MCF 10A (cell line): ENCODE measurements around the gene ZNF638. TPM values are rescaled to one million over a fixed set of nuclear protein-coding genes. Genes with fewer than 3 reads are reported as not detected.

Experiments used
- BruUV-seq: library from RNA; stranded (reverse); fragments of 400-500 nt; replicated peaks from 2 replicates; lab custom pipeline; 2021; lab: Mats Ljungman, UMichigan
- CTCF ChIA-PET: fragments of 300-600 bp; sonication (Branson Sonifier 250); formaldehyde crosslinking; extraction: SDS; loops from one replicate; lab custom pipeline; 2021; ENCODE audit warnings: antibody characterized with exemption, inconsistent platforms; lab: Yijun Ruan, JAX
- POLR2A ChIA-PET: fragments of 300-600, 350-650 bp; sonication (Branson Sonifier 250); formaldehyde crosslinking; extraction: SDS; loops from one replicate; lab custom pipeline; 2020; ENCODE audit warnings: antibody characterized with exemption, inconsistent platforms; lab: Yijun Ruan, JAX
- DNase-seq: peaks from one replicate; pipeline ENCODE4 v3.0.0-alpha.2; 2018; ENCODE audit not compliant: unreplicated experiment
- H3K27ac Mint-ChIP-seq: one replicate; pipeline ENCODE4 v1.8.0; 2022; ENCODE audit warnings: mild to moderate bottlenecking, low read depth, mixed read lengths; ENCODE audit not compliant: unreplicated experiment
- H3K27me3 Mint-ChIP-seq: one replicate; pipeline ENCODE4 v1.8.0; 2022; ENCODE audit warnings: mixed read lengths; ENCODE audit not compliant: insufficient read depth, unreplicated experiment
- H3K36me3 Mint-ChIP-seq: one replicate; pipeline ENCODE4 v1.8.0; 2022; ENCODE audit warnings: mild to moderate bottlenecking, moderate library complexity, mixed read lengths; ENCODE audit not compliant: insufficient read depth, unreplicated experiment
- H3K4me1 Mint-ChIP-seq: one replicate; pipeline ENCODE4 v1.8.0; 2022; ENCODE audit warnings: mixed read lengths; ENCODE audit not compliant: insufficient read depth, unreplicated experiment
- H3K4me3 Mint-ChIP-seq: one replicate; pipeline ENCODE4 v1.8.0; 2022; ENCODE audit warnings: mild to moderate bottlenecking, moderate library complexity, mixed read lengths; ENCODE audit not compliant: unreplicated experiment
- H3K9me3 Mint-ChIP-seq: one replicate; pipeline ENCODE4 v1.8.0; 2022; ENCODE audit warnings: mixed read lengths; ENCODE audit not compliant: unreplicated experiment
- CTCF ChIP-seq: fragments of 200-600 bp; IDR thresholded peaks from one replicate; pipeline ENCODE4 v1.8.0; 2022; ENCODE audit warnings: antibody characterized with exemption, mild to moderate bottlenecking; ENCODE audit not compliant: unreplicated experiment
- intact Hi-C: fragments of 100-400 bp; cut with micrococcal nuclease; formaldehyde crosslinking; loops from 2 replicates; pipeline ENCODE4 v1.14.1; 2022
- total RNA-seq: library from RNA; stranded (reverse); gene quantifications from 2 replicates; pipeline ENCODE4 v1.2.3, GENCODE V29; 2022

ZNF638 gene
- total RNA-seq, 1 experiment from 2014 or later = 142 TPM

- ChIA-PET POLR2A (no interaction called here), CTCF (no interaction called here)
- intact Hi-C loops = no loop called here
- Mint-ChIP-seq H3K27ac (no peak overlapping the region), H3K4me3 (no peak overlapping the region), H3K36me3 (no peaks in the 10 kb centered on the region), H3K9me3 (no peaks in the 10 kb centered on the region), H3K27me3 (no peaks in the 10 kb centered on the region), H3K4me1 (no peaks in the 10 kb centered on the region)
- DNase-seq = no peak
- BruUV-seq = no TSS peak
- no peak for TF ChIP-seq CTCF
These were observed 139.7 kb downstream of the ZNF638 start for GRCh38 chr2:71471276-71471675.

- intact Hi-C loops = no loop called here
- Mint-ChIP-seq H3K27me3 (no peaks in the 10 kb centered on the region), H3K4me1 (peaks cover 3% of the 10 kb centered on the region), H3K27ac (no peak overlapping the region), H3K9me3 (no peaks in the 10 kb centered on the region), H3K4me3 (no peak overlapping the region), H3K36me3 (no peaks in the 10 kb centered on the region)
- DNase-seq = no peak
- BruUV-seq = no TSS peak
- no peak for TF ChIP-seq CTCF
- ChIA-PET CTCF (no interaction called here), POLR2A (no interaction called here)
These were observed 140.4 kb downstream of the ZNF638 start for GRCh38 chr2:71472019-71472418.

GRCh38 chr2:71473346-71474031 lies 141.9 kb downstream of the ZNF638 start:
- no peak overlapping the region for H3K4me3 Mint-ChIP-seq
- H3K4me1 Mint-ChIP-seq = peaks cover 9% of the 10 kb centered on the region
- H3K27me3 Mint-ChIP-seq = no peaks in the 10 kb centered on the region
- no TSS peak for BruUV-seq
- CTCF ChIA-PET = interaction anchor here (0.6 kb wide), 1 partner anchor 85 kb away, joined by 3 read pairs; no protein-coding TSS in a partner anchor
- H3K36me3 Mint-ChIP-seq = peaks cover 6% of the 10 kb centered on the region
- POLR2A ChIA-PET = no interaction called here
- H3K27ac Mint-ChIP-seq = no peak overlapping the region
- H3K9me3 Mint-ChIP-seq = no peaks in the 10 kb centered on the region
- no peak for DNase-seq
- intact Hi-C loops = no loop called here
- no peak for TF ChIP-seq CTCF

DNA sequence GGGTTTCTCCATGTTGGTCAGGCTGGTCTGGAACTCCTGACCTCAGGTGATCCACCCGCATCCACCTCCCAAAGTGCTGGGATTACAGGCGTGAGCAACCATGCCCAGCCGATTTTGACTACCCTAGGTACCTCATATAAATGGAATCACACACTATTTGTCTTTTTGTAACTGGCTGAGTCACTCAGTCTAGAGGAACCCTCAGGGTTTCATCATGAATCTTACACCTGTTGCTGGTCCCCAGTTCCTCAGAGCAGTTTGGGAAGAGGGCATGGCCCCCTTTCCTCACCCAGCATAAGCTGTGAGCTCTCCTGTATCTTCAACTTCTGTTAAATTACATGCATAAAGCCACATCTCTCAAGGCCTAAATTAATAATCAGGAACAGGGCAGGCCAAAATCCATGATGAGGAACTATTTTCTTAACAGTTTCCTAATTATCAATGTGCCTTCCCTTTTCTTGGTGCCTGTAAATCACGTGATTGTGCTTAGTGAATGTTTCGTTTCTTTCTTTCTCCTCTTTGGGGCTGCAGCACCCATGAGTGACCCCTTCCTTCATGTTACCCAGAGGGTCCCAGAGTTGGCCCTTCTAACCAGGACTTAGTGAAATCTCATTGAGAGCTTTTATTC lies 142.6 kb downstream of the ZNF638 start:
- peaks cover 9% of the 10 kb centered on the region for H3K4me1 Mint-ChIP-seq
- H3K4me3 Mint-ChIP-seq = no peak overlapping the region
- BruUV-seq = no TSS peak
- POLR2A ChIA-PET = no interaction called here
- H3K9me3 Mint-ChIP-seq = no peaks in the 10 kb centered on the region
- CTCF ChIA-PET = interaction anchor here (0.6 to 0.7 kb wide), 2 partner anchors 86 to 357 kb away, joined by 3 to 5 read pairs; no protein-coding TSS in a partner anchor
- peaks cover 6% of the 10 kb centered on the region for H3K36me3 Mint-ChIP-seq
- H3K27ac Mint-ChIP-seq = no peak overlapping the region
- no peak for DNase-seq
- no peak for TF ChIP-seq CTCF
- intact Hi-C loops = no loop called here
- H3K27me3 Mint-ChIP-seq = no peaks in the 10 kb centered on the region
